Fibroblast of lung (primary cell): Measurements from ENCODE around the gene KCNN4. TPM values are rescaled to one million over a fixed set of nuclear protein-coding genes. Genes with fewer than 3 reads are reported as not detected.

Experiments used
- DNase-seq, 2 donors: peaks; one replicate each; pipeline versions ENCODE4 v3.0.0 to v3.0.0-alpha.2; 2010; ENCODE audit warnings: low read depth in 2 of 2
- H2AFZ ChIP-seq: 2 replicates; pipeline ENCODE4 v1.5.1; 2012; ENCODE audit warnings: low read length, control low read depth, inconsistent platforms
- H3K27ac ChIP-seq: 2 replicates; pipeline ENCODE4 v1.5.1; 2011; ENCODE audit warnings: low read length, control low read depth; ENCODE audit not compliant: insufficient read depth
- H3K27me3 ChIP-seq: 2 replicates; pipeline ENCODE4 v1.5.1; 2011; ENCODE audit warnings: mild to moderate bottlenecking, low read length; ENCODE audit not compliant: control insufficient read depth, insufficient read depth
- H3K36me3 ChIP-seq: 2 replicates; pipeline ENCODE4 v1.5.1; 2011; ENCODE audit warnings: low read length; ENCODE audit not compliant: control insufficient read depth, insufficient read depth
- H3K4me1 ChIP-seq: 2 replicates; pipeline ENCODE4 v1.5.1; 2011; ENCODE audit warnings: low read length; ENCODE audit not compliant: control insufficient read depth, insufficient read depth; ENCODE audit errors: extremely low read depth
- H3K4me2 ChIP-seq: 2 replicates; pipeline ENCODE4 v1.5.1; 2011; ENCODE audit warnings: low read length, control low read depth; ENCODE audit not compliant: insufficient read depth; ENCODE audit errors: extremely low read depth
- H3K4me3 ChIP-seq, 4 experiments: fragments of 200-600 bp in 1 of 4; sonication (generic) in 1 of 4; replicated peaks in 1 of 4; 2 replicates each; pipeline ENCODE4 v1.5.1; 2011 to 2016; ENCODE audit warnings: low read length in 4 of 4, low read depth in 3 of 4, mild to moderate bottlenecking in 3 of 4, control low read depth in 2 of 4, inconsistent platforms in 1 of 4, mixed read lengths in 1 of 4; ENCODE audit not compliant: insufficient read depth in 1 of 4; ENCODE audit errors: control extremely low read depth in 1 of 4
- H3K79me2 ChIP-seq: 2 replicates; pipeline ENCODE4 v1.5.1; 2012; ENCODE audit warnings: mild to moderate bottlenecking, low read length, inconsistent platforms; ENCODE audit not compliant: control insufficient read depth, insufficient read depth
- H3K9ac ChIP-seq: 2 replicates; pipeline ENCODE4 v1.5.1; 2011; ENCODE audit warnings: mild to moderate bottlenecking, low read length, control low read depth; ENCODE audit not compliant: insufficient read depth
- H3K9me3 ChIP-seq: 2 replicates; pipeline ENCODE4 v1.5.1; 2012; ENCODE audit warnings: low read depth, low read length; ENCODE audit not compliant: control insufficient read depth, insufficient read depth
- H4K20me1 ChIP-seq: 2 replicates; pipeline ENCODE4 v1.5.1; 2011; ENCODE audit warnings: low read length; ENCODE audit not compliant: control insufficient read depth, insufficient read depth; ENCODE audit errors: extremely low read depth
- CTCF ChIP-seq, 2 donors: IDR thresholded peaks in 1 of 2; conservative IDR thresholded peaks in 1 of 2; 1 replicate in 1 of 2; 2 replicates in 1 of 2; pipeline ENCODE4 v1.5.1; 2011 to 2012; ENCODE audit warnings: low read length in 2 of 2, control low read depth in 1 of 2, inconsistent platforms in 1 of 2, low read depth in 1 of 2, mild to moderate bottlenecking in 1 of 2
- EZH2 ChIP-seq: IDR thresholded peaks from 2 replicates; pipeline ENCODE4 v1.5.1; 2012; ENCODE audit warnings: low read length, control low read depth, mild to moderate bottlenecking; ENCODE audit errors: missing control alignments
- polyA plus RNA-seq, 2 donors: library from polyadenylated mRNA; depleted of rRNA in 1 of 2; stranded (reverse) in 1 of 2; unstranded in 1 of 2; fragments of >200 nt; gene quantifications; 2 replicates each; pipeline ENCODE4 v1.2.1, GENCODE V29; 2011 to 2012; ENCODE audit warnings: missing spikeins in 1 of 2
- total RNA-seq: library from RNA; depleted of rRNA; stranded (reverse); fragments of >200 nt; gene quantifications from 2 replicates; pipeline ENCODE4 v1.2.1, GENCODE V29; 2014

KCNN4 gene
- total and polyA plus RNA-seq, 2 donors (not counting 1 experiment from before 2014, with no cell fraction given) = 0.41 to 0.83 TPM

- Histone ChIP-seq H3K9ac (no peak overlapping the region), H4K20me1 (no peaks in the 10 kb centered on the region), H3K79me2 (no peaks in the 10 kb centered on the region), H3K4me3 (no peak overlapping the region), H3K4me1 (no peaks in the 10 kb centered on the region), H2AFZ (no peak overlapping the region), H3K27ac (no peak overlapping the region), H3K4me2 (no peak overlapping the region), H3K27me3 (no peaks in the 10 kb centered on the region), H3K9me3 (no peaks in the 10 kb centered on the region), H3K36me3 (no peaks in the 10 kb centered on the region)
- TF ChIP-seq EZH2 = no peak
- TF ChIP-seq CTCF (conservative IDR thresholded peaks at IDR 0.05 in 1 of 2, IDR thresholded peaks at IDR 0.05 in 1 of 2; ENCODE audit: low read depth in 1 of 2, low read length in 2 of 2) = no peak
- no peak for DNase-seq
These were observed 31.1 kb upstream of the KCNN4 start for GRCh38 chr19:43811837-43812236.

- Histone ChIP-seq H4K20me1 (no peaks in the 10 kb centered on the region), H3K4me3 (no peak overlapping the region), H2AFZ (no peak overlapping the region), H3K9ac (no peak overlapping the region), H3K27me3 (no peaks in the 10 kb centered on the region), H3K36me3 (no peaks in the 10 kb centered on the region), H3K4me2 (no peak overlapping the region), H3K9me3 (no peaks in the 10 kb centered on the region), H3K27ac (no peak overlapping the region), H3K4me1 (no peaks in the 10 kb centered on the region), H3K79me2 (no peaks in the 10 kb centered on the region)
- peak; percentile 61 to 80 for DNase-seq
- TF ChIP-seq EZH2 (no peak), CTCF (conservative IDR thresholded peaks at IDR 0.05 in 1 of 2, IDR thresholded peaks at IDR 0.05 in 1 of 2; ENCODE audit: low read depth in 1 of 2, low read length in 2 of 2) (peak; percentile 39 to 59)
These were observed 29.3 kb upstream of the KCNN4 start for GRCh38 chr19:43809762-43810696.

DNA sequence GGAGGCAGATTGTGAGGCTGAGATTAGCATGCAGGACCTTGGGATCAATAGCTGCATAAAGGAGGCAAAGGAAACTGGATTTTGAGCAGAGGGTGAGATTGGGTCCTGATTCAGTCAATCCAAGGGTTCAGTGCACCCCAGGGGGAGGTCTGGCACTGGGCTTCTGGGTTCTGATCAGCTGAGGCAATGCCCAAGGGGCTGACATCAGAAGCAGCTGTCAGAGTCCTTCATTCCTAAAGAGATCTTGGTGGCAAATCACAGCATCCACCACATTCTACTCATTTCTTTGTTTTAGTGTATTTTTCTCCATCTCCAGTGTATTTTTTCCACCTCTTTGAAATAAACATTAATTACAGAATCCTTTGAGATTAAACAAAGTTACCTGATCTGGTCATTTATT, 26.9 kb upstream of the KCNN4 start:
- TF ChIP-seq EZH2 = no peak
- no peak for TF ChIP-seq CTCF (conservative IDR thresholded peaks at IDR 0.05 in 1 of 2, IDR thresholded peaks at IDR 0.05 in 1 of 2; ENCODE audit: low read depth in 1 of 2, low read length in 2 of 2)
- Histone ChIP-seq H3K36me3 (no peaks in the 10 kb centered on the region), H3K79me2 (no peaks in the 10 kb centered on the region), H4K20me1 (no peaks in the 10 kb centered on the region), H3K4me1 (no peaks in the 10 kb centered on the region), H3K27me3 (no peaks in the 10 kb centered on the region), H3K27ac (no peak overlapping the region), H3K9me3 (no peaks in the 10 kb centered on the region), H3K9ac (no peak overlapping the region), H2AFZ (no peak overlapping the region), H3K4me2 (no peak overlapping the region), H3K4me3 (no peak overlapping the region)
- no peak for DNase-seq
